H1 (cell line): ENCODE results near the gene PDE4D. TPM values are rescaled to one million over a fixed set of nuclear protein-coding genes. Genes with fewer than 3 reads are reported as not detected.

Source experiments
- CTCF ChIA-PET: fragments of 300-600 bp; sonication (Branson Sonifier 250); formaldehyde crosslinking; loops from one replicate; lab custom pipeline; 2021; ENCODE audit not compliant: partially characterized antibody; lab: Charles Lee
- POLR2A ChIA-PET: fragments of 300-600 bp; sonication (Branson Sonifier 250); formaldehyde crosslinking; loops from one replicate; lab custom pipeline; 2021; ENCODE audit warnings: inconsistent platforms; ENCODE audit not compliant: partially characterized antibody; lab: Charles Lee
- DNase-seq, 2 experiments: peaks; one replicate each; pipeline versions ENCODE4 v3.0.0 to v3.0.0-alpha.2; 2010 to 2022; ENCODE audit warnings: low spot score in 2 of 2, low read depth in 1 of 2, mixed read lengths in 1 of 2
- FAIRE-seq: peaks from 2 replicates; lab custom pipeline; 2011; peaks lifted over from hg19 to GRCh38; lab: Jason Lieb, UNC
- H2AFZ ChIP-seq: 2 replicates; pipeline ENCODE4 v1.8.1; 2012; ENCODE audit warnings: low read length, inconsistent platforms
- H2AK5ac ChIP-seq: 2 replicates; pipeline ENCODE4 v1.6.1; 2013; ENCODE audit warnings: low read depth, low read length
- H2BK120ac ChIP-seq: replicated peaks from 2 replicates; pipeline ENCODE3; 2013; ENCODE audit warnings: low read depth, low read length, inconsistent platforms
- H2BK12ac ChIP-seq: 2 replicates; pipeline ENCODE4 v1.6.1; 2013; ENCODE audit warnings: low read depth, low read length
- H2BK15ac ChIP-seq: 2 replicates; pipeline ENCODE4 v1.6.1; 2013; ENCODE audit warnings: low read length
- H2BK20ac ChIP-seq: 2 replicates; pipeline ENCODE4 v1.6.1; 2013; ENCODE audit warnings: low read length
- H2BK5ac ChIP-seq: 2 replicates; pipeline ENCODE4 v1.6.1; 2013; ENCODE audit warnings: low read depth, low read length
- H3K14ac ChIP-seq: 2 replicates; pipeline ENCODE4 v1.6.1; 2013; ENCODE audit warnings: inconsistent platforms; ENCODE audit not compliant: insufficient read length
- H3K18ac ChIP-seq: 2 replicates; pipeline ENCODE4 v1.6.1; 2013; ENCODE audit warnings: low read length; ENCODE audit errors: extremely low read depth
- H3K23ac ChIP-seq: 2 replicates; pipeline ENCODE4 v1.6.1; 2013; ENCODE audit warnings: inconsistent platforms; ENCODE audit not compliant: insufficient read length
- H3K23me2 ChIP-seq: 2 replicates; pipeline ENCODE4 v1.6.1; 2013; ENCODE audit warnings: low read depth, low read length
- H3K27ac ChIP-seq: 2 replicates; pipeline ENCODE4 v1.6.1; 2011; ENCODE audit warnings: low read depth, low read length, inconsistent platforms
- H3K27me3 ChIP-seq, 4 experiments: replicated peaks in 1 of 4; 1 replicate in 1 of 4; 2 replicates in 3 of 4; pipeline versions ENCODE4 v1.6.1 to v1.8.1; 2011 to 2013; ENCODE audit warnings: low read length in 3 of 4, mild to moderate bottlenecking in 3 of 4, inconsistent platforms in 2 of 4, mixed read lengths in 2 of 4, moderate library complexity in 1 of 4; ENCODE audit not compliant: control insufficient read depth in 3 of 4, insufficient read depth in 3 of 4; ENCODE audit errors: extremely low read depth in 1 of 4
- H3K36me3 ChIP-seq, 4 experiments: 2 replicates each; pipeline versions ENCODE4 v1.6.1 to v1.8.1; 2011 to 2013; ENCODE audit warnings: mild to moderate bottlenecking in 4 of 4, low read length in 3 of 4, moderate library complexity in 2 of 4, control low read depth in 1 of 4, inconsistent platforms in 1 of 4; ENCODE audit not compliant: insufficient read depth in 4 of 4, control insufficient read depth in 2 of 4
- H3K4ac ChIP-seq: replicated peaks from 2 replicates; pipeline ENCODE3; 2013; ENCODE audit warnings: low read length, low read depth, mixed read lengths, inconsistent platforms; ENCODE audit not compliant: insufficient read length
- H3K4me1 ChIP-seq, 4 experiments: replicated peaks in 1 of 4; 1 replicate in 1 of 4; 2 replicates in 3 of 4; pipeline versions ENCODE4 v1.6.1 to v1.8.1; 2011 to 2013; ENCODE audit warnings: low read length in 3 of 4, inconsistent platforms in 2 of 4, mixed read lengths in 1 of 4; ENCODE audit not compliant: insufficient read depth in 4 of 4, control insufficient read depth in 3 of 4
- H3K4me2 ChIP-seq, 2 experiments: 2 replicates each; pipeline versions ENCODE4 v1.6.1 to v1.8.1; 2011 to 2013; ENCODE audit warnings: low read depth in 2 of 2, low read length in 2 of 2, control low read depth in 1 of 2, inconsistent platforms in 1 of 2, mild to moderate bottlenecking in 1 of 2; ENCODE audit not compliant: insufficient read depth in 1 of 2
- H3K4me3 ChIP-seq, 4 experiments: fragments of 200-600, 300-600 bp in 1 of 4; sonication (generic), shearing (Covaris generic), sonication (Bioruptor Twin) in 1 of 4; 2 replicates each; pipeline versions ENCODE4 v1.5.1 to v1.8.1; 2011 to 2016; ENCODE audit warnings: low read length in 4 of 4, low read depth in 3 of 4, control low read depth in 2 of 4, inconsistent platforms in 2 of 4, mild to moderate bottlenecking in 2 of 4, mixed read lengths in 1 of 4, moderate library complexity in 1 of 4; ENCODE audit not compliant: insufficient read depth in 2 of 4; ENCODE audit errors: extremely low read depth in 1 of 4
- H3K56ac ChIP-seq: replicated peaks from 2 replicates; pipeline ENCODE3; 2013; ENCODE audit warnings: low read depth, mild to moderate bottlenecking, mixed read lengths, low read length, inconsistent platforms; ENCODE audit not compliant: insufficient read length
- H3K79me1 ChIP-seq: 2 replicates; pipeline ENCODE4 v1.6.1; 2013; ENCODE audit warnings: low read depth, low read length, control low read depth
- H3K79me2 ChIP-seq, 2 experiments: 2 replicates each; pipeline versions ENCODE4 v1.6.1 to v1.8.1; 2012 to 2013; ENCODE audit warnings: low read length in 2 of 2, mild to moderate bottlenecking in 2 of 2, inconsistent platforms in 1 of 2; ENCODE audit not compliant: insufficient read depth in 2 of 2, control insufficient read depth in 1 of 2
- H3K9ac ChIP-seq, 4 experiments: replicated peaks in 1 of 4; 1 replicate in 1 of 4; 2 replicates in 3 of 4; pipeline versions ENCODE4 v1.6.1 to v1.8.1; 2011 to 2013; ENCODE audit warnings: low read depth in 3 of 4, low read length in 3 of 4, control low read depth in 2 of 4, mild to moderate bottlenecking in 2 of 4, moderate library complexity in 2 of 4, inconsistent platforms in 1 of 4; ENCODE audit errors: extremely low read depth in 1 of 4
- H3K9me3 ChIP-seq, 2 experiments: 2 replicates each; pipeline versions ENCODE4 v1.6.1 to v1.8.1; 2012 to 2013; ENCODE audit warnings: mild to moderate bottlenecking in 2 of 2, moderate library complexity in 2 of 2, control low read depth in 1 of 2, inconsistent platforms in 1 of 2, low read depth in 1 of 2, low read length in 1 of 2, mixed read lengths in 1 of 2; ENCODE audit not compliant: insufficient read depth in 2 of 2
- H4K20me1 ChIP-seq, 2 experiments: replicated peaks in 1 of 2; 2 replicates each; pipeline versions ENCODE3 to v1.8.1; 2011 to 2013; ENCODE audit warnings: inconsistent platforms in 2 of 2, low read length in 2 of 2, mild to moderate bottlenecking in 1 of 2; ENCODE audit not compliant: insufficient read depth in 2 of 2, control insufficient read depth in 1 of 2
- H4K5ac ChIP-seq: 2 replicates; pipeline ENCODE4 v1.6.1; 2013; ENCODE audit warnings: low read length, low read depth, mixed read lengths, inconsistent platforms; ENCODE audit not compliant: insufficient read length
- H4K8ac ChIP-seq: 2 replicates; pipeline ENCODE4 v1.8.0; 2013; ENCODE audit warnings: mild to moderate bottlenecking, moderate library complexity, low read length, inconsistent platforms; ENCODE audit not compliant: insufficient read depth; ENCODE audit errors: extremely low read depth
- H4K91ac ChIP-seq: replicated peaks from 2 replicates; pipeline ENCODE3; 2013; ENCODE audit warnings: low read length, mixed read lengths, inconsistent platforms; ENCODE audit not compliant: insufficient read length
- WGBS, 2 experiments: shearing (Covaris generic) in 1 of 2; methylation state at CpG; one replicate each; pipeline versions ENCODE4 v1.1.6 to v1.1.7; 2013 to 2015; ENCODE audit warnings: low lambda C conversion rate in 2 of 2, mixed read lengths in 2 of 2, inconsistent platforms in 1 of 2, low coverage in 1 of 2, missing lambda C conversion rate in 1 of 2; ENCODE audit not compliant: insufficient replicate concordance in 2 of 2, insufficient coverage in 1 of 2, insufficient read length in 1 of 2; ENCODE audit errors: extremely low coverage in 1 of 2, missing lambda C conversion rate in 1 of 2; 5-methylcytosine and 5-hydroxymethylcytosine counted together
- polyA plus RNA-seq, 7 experiments: library from polyadenylated mRNA; depleted of rRNA in 3 of 7; stranded (reverse) in 5 of 7; unstranded in 2 of 7; fragments of >200 nt in 5 of 7; fragments of 200-250 nt in 2 of 7; gene quantifications; 1 replicate in 5 of 7; 2 replicates in 1 of 7; 4 replicates in 1 of 7; pipeline versions ENCODE4 v1.2.1 to v1.2.3, GENCODE V29; 2011 to 2013; ENCODE audit warnings: missing spikeins in 2 of 7, mixed read lengths in 2 of 7
- total RNA-seq: library from RNA; stranded (reverse); fragmentation: NEBNext Ultra II Directional; extraction: Animal tissue kit (Norgen Biotek cat#: 25700); gene quantifications from 2 replicates; pipeline ENCODE4 v1.2.1, GENCODE V29; 2021

The PDE4D gene
- total and polyA plus RNA-seq, 2 of the 8 experiments (the other 6 are each of a cell fraction or from before 2014, with no cell fraction given): 2.3 to 3.7 TPM

DNA sequence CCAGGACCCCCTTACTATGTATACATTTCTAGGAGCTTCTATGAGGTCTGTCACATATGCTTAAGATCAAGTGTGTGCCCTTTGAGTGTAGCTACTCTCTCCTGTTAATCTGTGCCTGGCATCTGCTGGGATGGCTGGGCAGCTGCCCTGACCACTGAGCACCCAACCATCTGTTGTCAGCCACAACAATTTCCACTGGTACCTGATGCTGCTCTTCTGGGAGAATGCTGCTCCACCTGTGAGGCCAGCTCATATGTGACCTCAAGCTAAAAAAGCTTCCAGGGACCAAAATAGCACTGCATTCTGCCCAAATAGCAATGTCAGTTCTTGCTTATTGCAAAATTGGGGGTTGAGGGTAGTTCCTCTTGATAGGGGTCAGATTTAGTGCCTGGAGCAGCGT lies 715.0 kb downstream of the PDE4D start:
- H2BK5ac ChIP-seq: no peak overlapping the region
- H2AFZ ChIP-seq: no peak overlapping the region
- no peaks in the 10 kb centered on the region for H3K23me2 ChIP-seq
- H3K79me2 ChIP-seq: no peaks in the 10 kb centered on the region
- no peaks in the 10 kb centered on the region for H3K79me1 ChIP-seq
- H3K4me3 ChIP-seq: no peak overlapping the region
- no peaks in the 10 kb centered on the region for H4K20me1 ChIP-seq
- no peaks in the 10 kb centered on the region for H3K9me3 ChIP-seq
- H4K8ac ChIP-seq: no peak overlapping the region
- peaks cover 4 to 7% (median 4%) of the 10 kb centered on the region in 4 experiments; a peak in 4 of 7 replicates for H3K4me1 ChIP-seq
- H3K4me2 ChIP-seq: no peak overlapping the region
- ChIA-PET CTCF (interaction anchor here (0.9 to 1.3 kb wide), 4 partner anchors 23 to 292 kb away, joined by 3 to 4 read pairs (median 3); no protein-coding TSS in a partner anchor), POLR2A (no interaction called here)
- WGBS, 2 experiments: 100% methylated on average over 1 of the region's 1 CpG; no CpG with 5 or more reads in 1 of the 2 experiments
- no peak overlapping the region for H3K14ac ChIP-seq
- no peaks in the 10 kb centered on the region for H3K36me3 ChIP-seq
- no peak overlapping the region for H3K23ac ChIP-seq
- no peak overlapping the region for H2BK120ac ChIP-seq
- FAIRE-seq (no peak), DNase-seq (no peak)
- no peak overlapping the region for H3K4ac ChIP-seq
- no peak overlapping the region for H3K56ac ChIP-seq
- H4K91ac ChIP-seq: no peak overlapping the region
- H3K27me3 ChIP-seq: no peaks in the 10 kb centered on the region
- no peak overlapping the region for H2BK15ac ChIP-seq
- H4K5ac ChIP-seq: no peak overlapping the region
- no peak overlapping the region for H2BK12ac ChIP-seq
- H2AK5ac ChIP-seq: no peak overlapping the region
- H3K9ac ChIP-seq: no peak overlapping the region
- H3K27ac ChIP-seq: no peak overlapping the region
- no peak overlapping the region for H2BK20ac ChIP-seq
- H3K18ac ChIP-seq: no peak overlapping the region
